H1 (cell line): ENCODE results near the gene KCP. TPM values are rescaled to one million over a fixed set of nuclear protein-coding genes. Genes with fewer than 3 reads are reported as not detected.

Experiments used
- CTCF ChIA-PET: fragments of 300-600 bp; sonication (Branson Sonifier 250); formaldehyde crosslinking; loops from one replicate; lab custom pipeline; 2021; ENCODE audit not compliant: partially characterized antibody; lab: Charles Lee
- POLR2A ChIA-PET: fragments of 300-600 bp; sonication (Branson Sonifier 250); formaldehyde crosslinking; loops from one replicate; lab custom pipeline; 2021; ENCODE audit warnings: inconsistent platforms; ENCODE audit not compliant: partially characterized antibody; lab: Charles Lee
- DNase-seq, 2 experiments: peaks; one replicate each; pipeline versions ENCODE4 v3.0.0 to v3.0.0-alpha.2; 2010 to 2022; ENCODE audit warnings: low spot score in 2 of 2, low read depth in 1 of 2, mixed read lengths in 1 of 2
- FAIRE-seq: peaks from 2 replicates; lab custom pipeline; 2011; peaks lifted over from hg19 to GRCh38; lab: Jason Lieb, UNC
- H2AFZ ChIP-seq: 2 replicates; pipeline ENCODE4 v1.8.1; 2012; ENCODE audit warnings: low read length, inconsistent platforms
- H2AK5ac ChIP-seq: 2 replicates; pipeline ENCODE4 v1.6.1; 2013; ENCODE audit warnings: low read depth, low read length
- H2BK120ac ChIP-seq: replicated peaks from 2 replicates; pipeline ENCODE3; 2013; ENCODE audit warnings: low read depth, low read length, inconsistent platforms
- H2BK12ac ChIP-seq: 2 replicates; pipeline ENCODE4 v1.6.1; 2013; ENCODE audit warnings: low read depth, low read length
- H2BK15ac ChIP-seq: 2 replicates; pipeline ENCODE4 v1.6.1; 2013; ENCODE audit warnings: low read length
- H2BK20ac ChIP-seq: 2 replicates; pipeline ENCODE4 v1.6.1; 2013; ENCODE audit warnings: low read length
- H2BK5ac ChIP-seq: 2 replicates; pipeline ENCODE4 v1.6.1; 2013; ENCODE audit warnings: low read depth, low read length
- H3K14ac ChIP-seq: 2 replicates; pipeline ENCODE4 v1.6.1; 2013; ENCODE audit warnings: inconsistent platforms; ENCODE audit not compliant: insufficient read length
- H3K18ac ChIP-seq: 2 replicates; pipeline ENCODE4 v1.6.1; 2013; ENCODE audit warnings: low read length; ENCODE audit errors: extremely low read depth
- H3K23ac ChIP-seq: 2 replicates; pipeline ENCODE4 v1.6.1; 2013; ENCODE audit warnings: inconsistent platforms; ENCODE audit not compliant: insufficient read length
- H3K23me2 ChIP-seq: 2 replicates; pipeline ENCODE4 v1.6.1; 2013; ENCODE audit warnings: low read depth, low read length
- H3K27ac ChIP-seq: 2 replicates; pipeline ENCODE4 v1.6.1; 2011; ENCODE audit warnings: low read depth, low read length, inconsistent platforms
- H3K27me3 ChIP-seq, 4 experiments: replicated peaks in 1 of 4; 1 replicate in 1 of 4; 2 replicates in 3 of 4; pipeline versions ENCODE4 v1.6.1 to v1.8.1; 2011 to 2013; ENCODE audit warnings: low read length in 3 of 4, mild to moderate bottlenecking in 3 of 4, inconsistent platforms in 2 of 4, mixed read lengths in 2 of 4, moderate library complexity in 1 of 4; ENCODE audit not compliant: control insufficient read depth in 3 of 4, insufficient read depth in 3 of 4; ENCODE audit errors: extremely low read depth in 1 of 4
- H3K36me3 ChIP-seq, 4 experiments: 2 replicates each; pipeline versions ENCODE4 v1.6.1 to v1.8.1; 2011 to 2013; ENCODE audit warnings: mild to moderate bottlenecking in 4 of 4, low read length in 3 of 4, moderate library complexity in 2 of 4, control low read depth in 1 of 4, inconsistent platforms in 1 of 4; ENCODE audit not compliant: insufficient read depth in 4 of 4, control insufficient read depth in 2 of 4
- H3K4ac ChIP-seq: replicated peaks from 2 replicates; pipeline ENCODE3; 2013; ENCODE audit warnings: low read length, low read depth, mixed read lengths, inconsistent platforms; ENCODE audit not compliant: insufficient read length
- H3K4me1 ChIP-seq, 4 experiments: replicated peaks in 1 of 4; 1 replicate in 1 of 4; 2 replicates in 3 of 4; pipeline versions ENCODE4 v1.6.1 to v1.8.1; 2011 to 2013; ENCODE audit warnings: low read length in 3 of 4, inconsistent platforms in 2 of 4, mixed read lengths in 1 of 4; ENCODE audit not compliant: insufficient read depth in 4 of 4, control insufficient read depth in 3 of 4
- H3K4me2 ChIP-seq, 2 experiments: 2 replicates each; pipeline versions ENCODE4 v1.6.1 to v1.8.1; 2011 to 2013; ENCODE audit warnings: low read depth in 2 of 2, low read length in 2 of 2, control low read depth in 1 of 2, inconsistent platforms in 1 of 2, mild to moderate bottlenecking in 1 of 2; ENCODE audit not compliant: insufficient read depth in 1 of 2
- H3K4me3 ChIP-seq, 4 experiments: fragments of 200-600, 300-600 bp in 1 of 4; sonication (generic), shearing (Covaris generic), sonication (Bioruptor Twin) in 1 of 4; 2 replicates each; pipeline versions ENCODE4 v1.5.1 to v1.8.1; 2011 to 2016; ENCODE audit warnings: low read length in 4 of 4, low read depth in 3 of 4, control low read depth in 2 of 4, inconsistent platforms in 2 of 4, mild to moderate bottlenecking in 2 of 4, mixed read lengths in 1 of 4, moderate library complexity in 1 of 4; ENCODE audit not compliant: insufficient read depth in 2 of 4; ENCODE audit errors: extremely low read depth in 1 of 4
- H3K56ac ChIP-seq: replicated peaks from 2 replicates; pipeline ENCODE3; 2013; ENCODE audit warnings: low read depth, mild to moderate bottlenecking, mixed read lengths, low read length, inconsistent platforms; ENCODE audit not compliant: insufficient read length
- H3K79me1 ChIP-seq: 2 replicates; pipeline ENCODE4 v1.6.1; 2013; ENCODE audit warnings: low read depth, low read length, control low read depth
- H3K79me2 ChIP-seq, 2 experiments: 2 replicates each; pipeline versions ENCODE4 v1.6.1 to v1.8.1; 2012 to 2013; ENCODE audit warnings: low read length in 2 of 2, mild to moderate bottlenecking in 2 of 2, inconsistent platforms in 1 of 2; ENCODE audit not compliant: insufficient read depth in 2 of 2, control insufficient read depth in 1 of 2
- H3K9ac ChIP-seq, 4 experiments: replicated peaks in 1 of 4; 1 replicate in 1 of 4; 2 replicates in 3 of 4; pipeline versions ENCODE4 v1.6.1 to v1.8.1; 2011 to 2013; ENCODE audit warnings: low read depth in 3 of 4, low read length in 3 of 4, control low read depth in 2 of 4, mild to moderate bottlenecking in 2 of 4, moderate library complexity in 2 of 4, inconsistent platforms in 1 of 4; ENCODE audit errors: extremely low read depth in 1 of 4
- H3K9me3 ChIP-seq, 2 experiments: 2 replicates each; pipeline versions ENCODE4 v1.6.1 to v1.8.1; 2012 to 2013; ENCODE audit warnings: mild to moderate bottlenecking in 2 of 2, moderate library complexity in 2 of 2, control low read depth in 1 of 2, inconsistent platforms in 1 of 2, low read depth in 1 of 2, low read length in 1 of 2, mixed read lengths in 1 of 2; ENCODE audit not compliant: insufficient read depth in 2 of 2
- H4K20me1 ChIP-seq, 2 experiments: replicated peaks in 1 of 2; 2 replicates each; pipeline versions ENCODE3 to v1.8.1; 2011 to 2013; ENCODE audit warnings: inconsistent platforms in 2 of 2, low read length in 2 of 2, mild to moderate bottlenecking in 1 of 2; ENCODE audit not compliant: insufficient read depth in 2 of 2, control insufficient read depth in 1 of 2
- H4K5ac ChIP-seq: 2 replicates; pipeline ENCODE4 v1.6.1; 2013; ENCODE audit warnings: low read length, low read depth, mixed read lengths, inconsistent platforms; ENCODE audit not compliant: insufficient read length
- H4K8ac ChIP-seq: 2 replicates; pipeline ENCODE4 v1.8.0; 2013; ENCODE audit warnings: mild to moderate bottlenecking, moderate library complexity, low read length, inconsistent platforms; ENCODE audit not compliant: insufficient read depth; ENCODE audit errors: extremely low read depth
- H4K91ac ChIP-seq: replicated peaks from 2 replicates; pipeline ENCODE3; 2013; ENCODE audit warnings: low read length, mixed read lengths, inconsistent platforms; ENCODE audit not compliant: insufficient read length
- EGR1 ChIP-seq: IDR thresholded peaks from 2 replicates; pipeline ENCODE4 v1.6.1; 2011; ENCODE audit warnings: low read depth, low read length, borderline replicate concordance
- HDAC2 ChIP-seq, 2 experiments: fragments of 300-600 bp in 1 of 2; sonication (generic) in 1 of 2; IDR thresholded peaks; 2 replicates each; pipeline ENCODE4 v1.6.1; 2011 to 2012; ENCODE audit warnings: low read depth in 2 of 2, low read length in 2 of 2, mild to moderate bottlenecking in 2 of 2, moderate library complexity in 2 of 2, borderline replicate concordance in 1 of 2, inconsistent platforms in 1 of 2
- JUN ChIP-seq: IDR thresholded peaks from 2 replicates; pipeline ENCODE4 v1.6.1; 2011; ENCODE audit warnings: low read depth, mild to moderate bottlenecking, improper control_type of control experiment, low read length
- JUND ChIP-seq: IDR thresholded peaks from 2 replicates; pipeline ENCODE4 v1.6.1; 2011; ENCODE audit warnings: mild to moderate bottlenecking, improper control_type of control experiment, low read length
- KDM4A ChIP-seq: IDR thresholded peaks from one replicate; pipeline ENCODE4 v1.7.1; 2012; ENCODE audit warnings: low read depth, mild to moderate bottlenecking, moderate library complexity, low read length, inconsistent platforms; ENCODE audit not compliant: severe bottlenecking
- SIN3A ChIP-seq, 2 experiments: IDR thresholded peaks in 1 of 2; conservative IDR thresholded peaks in 1 of 2; 2 replicates each; pipeline ENCODE4 v1.6.1; 2011 to 2012; ENCODE audit warnings: low read length in 2 of 2, improper control_type of control experiment in 1 of 2, low read depth in 1 of 2, mild to moderate bottlenecking in 1 of 2
- TCF12 ChIP-seq: IDR thresholded peaks from 2 replicates; pipeline ENCODE4 v1.6.1; 2011; ENCODE audit warnings: low read depth, mild to moderate bottlenecking, low read length
- WGBS, 2 experiments: shearing (Covaris generic) in 1 of 2; methylation state at CpG; one replicate each; pipeline versions ENCODE4 v1.1.6 to v1.1.7; 2013 to 2015; ENCODE audit warnings: low lambda C conversion rate in 2 of 2, mixed read lengths in 2 of 2, inconsistent platforms in 1 of 2, low coverage in 1 of 2, missing lambda C conversion rate in 1 of 2; ENCODE audit not compliant: insufficient replicate concordance in 2 of 2, insufficient coverage in 1 of 2, insufficient read length in 1 of 2; ENCODE audit errors: extremely low coverage in 1 of 2, missing lambda C conversion rate in 1 of 2; 5-methylcytosine and 5-hydroxymethylcytosine counted together
- polyA plus RNA-seq, 7 experiments: library from polyadenylated mRNA; depleted of rRNA in 3 of 7; stranded (reverse) in 5 of 7; unstranded in 2 of 7; fragments of >200 nt in 5 of 7; fragments of 200-250 nt in 2 of 7; gene quantifications; 1 replicate in 5 of 7; 2 replicates in 1 of 7; 4 replicates in 1 of 7; pipeline versions ENCODE4 v1.2.1 to v1.2.3, GENCODE V29; 2011 to 2013; ENCODE audit warnings: missing spikeins in 2 of 7, mixed read lengths in 2 of 7
- total RNA-seq: library from RNA; stranded (reverse); fragmentation: NEBNext Ultra II Directional; extraction: Animal tissue kit (Norgen Biotek cat#: 25700); gene quantifications from 2 replicates; pipeline ENCODE4 v1.2.1, GENCODE V29; 2021

Gene KCP
- total and polyA plus RNA-seq, 2 of the 8 experiments (the other 6 are each of a cell fraction or from before 2014, with no cell fraction given) = 1.3 to 2.0 TPM

DNA sequence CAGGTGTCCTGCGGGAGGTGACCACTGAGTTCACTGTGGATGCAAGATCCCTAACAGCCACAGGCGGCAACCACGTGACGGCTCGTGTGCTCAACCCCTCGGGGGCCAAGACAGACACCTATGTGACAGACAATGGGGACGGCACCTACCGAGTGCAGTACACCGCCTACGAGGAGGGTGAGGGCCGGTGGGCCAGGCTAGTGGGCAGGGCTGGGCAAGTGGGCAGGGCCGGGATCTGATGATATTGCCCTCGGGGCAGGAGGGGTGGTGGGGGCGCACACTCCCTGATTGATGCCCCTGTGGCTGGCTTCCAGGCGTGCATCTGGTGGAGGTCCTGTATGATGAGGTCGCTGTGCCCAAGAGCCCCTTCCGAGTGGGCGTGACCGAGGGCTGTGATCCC lies 64.5 kb downstream of the KCP start:
- H2AK5ac ChIP-seq = no peak overlapping the region
- no peaks in the 10 kb centered on the region for H3K9me3 ChIP-seq
- ChIA-PET POLR2A (interaction anchor here (1.0 kb wide), 1 partner anchor 14 kb away, joined by 4 read pairs; no protein-coding TSS in a partner anchor), CTCF (interaction anchor here (0.5 to 11.5 kb wide), 6 partner anchors 12 to 424 kb away, joined by 3 to 148 read pairs (median 38); partner anchors contain the start of gene ATP6V1F)
- no peak overlapping the region for H2BK120ac ChIP-seq
- no peak overlapping the region for H3K4me2 ChIP-seq
- no peak overlapping the region for H3K27ac ChIP-seq
- H3K4me1 ChIP-seq = peaks cover 0 to 5% (median 5%) of the 10 kb centered on the region in 4 experiments; a peak in 6 of 7 replicates
- no peaks in the 10 kb centered on the region for H3K36me3 ChIP-seq
- H2AFZ ChIP-seq = no peak overlapping the region
- no peak overlapping the region for H3K23ac ChIP-seq
- peaks cover 0 to 2% of the 10 kb centered on the region in 2 experiments for H4K20me1 ChIP-seq
- no peak overlapping the region for H4K91ac ChIP-seq
- H3K79me2 ChIP-seq = no peaks in the 10 kb centered on the region
- H4K5ac ChIP-seq = no peak overlapping the region
- WGBS, 2 experiments = 91% methylated on average over 15 of the region's 19 CpGs; no CpG with 5 or more reads in 1 of the 2 experiments
- no peak for FAIRE-seq
- H3K4ac ChIP-seq = no peak overlapping the region
- no peak for DNase-seq
- no peak overlapping the region; the same call in 1 of the 2 replicates for H4K8ac ChIP-seq
- H3K23me2 ChIP-seq = no peaks in the 10 kb centered on the region
- no peak overlapping the region for H2BK15ac ChIP-seq
- no peak overlapping the region for H2BK12ac ChIP-seq
- H3K18ac ChIP-seq = no peak overlapping the region
- no peaks in the 10 kb centered on the region for H3K79me1 ChIP-seq
- H3K56ac ChIP-seq = no peak overlapping the region
- no peak overlapping the region for H2BK5ac ChIP-seq
- no peak overlapping the region for H3K14ac ChIP-seq
- TF ChIP-seq TCF12 (no peak), HDAC2 (IDR thresholded peaks at IDR 0.05; ENCODE audit: borderline replicate concordance in 1 of 2, low read depth in 2 of 2, low read length in 2 of 2) (no peak), EGR1 (no peak), JUND (no peak), JUN (no peak), SIN3A (conservative IDR thresholded peaks at IDR 0.05 in 1 of 2, IDR thresholded peaks at IDR 0.05 in 1 of 2; ENCODE audit: low read depth in 1 of 2, low read length in 2 of 2) (no peak), KDM4A (no peak)
- H3K4me3 ChIP-seq = no peak overlapping the region
- no peak overlapping the region for H3K9ac ChIP-seq
- H2BK20ac ChIP-seq = no peak overlapping the region
- H3K27me3 ChIP-seq = no peaks in the 10 kb centered on the region; a peak in 1 of 7 replicates
